SH-SY5Y (cell line): ENCODE data around the gene TPRA1.

ENCODE experiments used
- GATA2 ChIP-seq: IDR thresholded peaks from 2 replicates; pipeline ENCODE4 v1.6.1; 2011; ENCODE audit warnings: mild to moderate bottlenecking, low read depth, low read length
- GATA3 ChIP-seq: IDR thresholded peaks from 2 replicates; pipeline ENCODE4 v1.6.1; 2011; ENCODE audit warnings: low read depth, mild to moderate bottlenecking, low read length, moderate library complexity

The TPRA1 gene

DNA sequence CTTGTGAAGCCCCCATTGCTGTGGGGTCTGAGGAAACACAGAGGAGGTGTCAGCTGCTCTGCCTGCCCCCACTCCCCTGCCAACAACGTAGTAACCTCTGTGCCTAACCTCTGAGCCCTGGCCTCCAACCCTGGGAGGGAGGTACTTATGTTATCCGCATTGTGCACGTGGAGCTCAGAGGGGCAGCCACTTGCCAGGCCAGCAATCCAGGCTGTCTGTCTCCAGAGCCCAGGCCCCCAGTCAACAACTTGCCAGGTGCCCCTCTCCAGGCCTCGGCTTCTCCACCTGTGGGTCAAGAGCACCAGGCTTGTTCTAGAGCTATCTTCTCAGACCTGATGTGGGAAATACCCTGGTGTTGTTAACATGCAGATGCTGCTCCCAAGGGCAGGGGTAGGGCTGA, 2.7 kb downstream of the TPRA1 start:
- no peak for TF ChIP-seq GATA2
- no peak for TF ChIP-seq GATA3

DNA sequence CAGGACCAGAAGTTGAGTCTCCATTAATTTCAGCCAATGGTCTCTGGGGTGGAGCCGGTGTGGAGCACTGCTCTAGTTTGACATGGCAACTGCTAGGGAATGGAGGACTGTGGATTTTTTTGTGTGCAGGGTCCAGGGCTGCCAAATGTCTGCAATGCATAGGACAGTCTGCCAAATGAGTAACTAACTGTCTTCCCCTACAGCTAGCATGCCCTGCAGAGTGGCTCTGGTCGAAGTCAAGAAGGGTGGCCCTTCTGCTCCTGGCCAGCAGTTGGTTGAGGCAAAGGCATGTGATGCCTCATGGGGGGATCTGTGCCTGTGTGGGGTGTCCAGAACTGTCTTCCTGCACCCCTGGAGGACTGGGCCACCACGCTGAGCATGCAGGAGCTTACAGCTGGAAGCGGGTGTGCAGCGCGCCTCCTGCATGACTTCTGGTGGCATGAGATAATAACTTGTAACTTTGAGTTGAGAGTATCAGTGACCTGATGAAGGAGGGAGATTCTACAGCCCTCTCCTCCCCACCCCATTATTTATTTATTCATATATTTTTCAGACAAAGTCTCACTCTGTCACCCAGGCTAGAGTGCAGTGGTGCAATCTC, 4.6 kb downstream of the TPRA1 start:
- no peak for TF ChIP-seq GATA3

GRCh38 chr3:127585163-127585812, 5.2 kb downstream of the TPRA1 start:
- no peak for TF ChIP-seq GATA3
- TF ChIP-seq GATA2, result no peak

GRCh38 chr3:127584734-127585133, 5.8 kb downstream of the TPRA1 start:
- TF ChIP-seq GATA2 (no peak), GATA3 (no peak)

GRCh38 chr3:127580327-127581060, 10.0 kb downstream of the TPRA1 start:
- TF ChIP-seq GATA2 (no peak), GATA3 (no peak)

- no peak for TF ChIP-seq GATA2
- TF ChIP-seq GATA3, result no peak
Observed at GRCh38 chr3:127578802-127579201, 11.7 kb downstream of the TPRA1 start.

DNA sequence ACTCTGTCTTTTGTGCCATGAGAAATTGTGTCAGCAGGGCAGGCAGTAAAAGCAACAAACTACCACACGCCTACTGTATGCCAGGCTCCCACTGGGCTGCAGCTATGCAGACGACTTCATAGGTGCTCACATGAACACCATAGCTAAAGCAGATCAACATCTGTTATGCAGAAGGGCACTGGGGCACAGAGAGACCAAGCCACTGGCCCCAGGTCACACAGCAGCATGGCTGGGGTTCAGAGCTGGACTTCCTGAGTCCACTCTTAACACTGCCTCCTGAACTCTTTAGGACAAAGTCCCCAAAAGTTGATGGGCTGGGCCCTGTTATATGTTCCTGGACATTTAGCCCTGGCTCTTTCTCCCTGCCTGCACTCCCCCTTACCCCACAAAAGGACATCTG, 12.4 kb downstream of the TPRA1 start:
- no peak for TF ChIP-seq GATA2
- no peak for TF ChIP-seq GATA3

DNA sequence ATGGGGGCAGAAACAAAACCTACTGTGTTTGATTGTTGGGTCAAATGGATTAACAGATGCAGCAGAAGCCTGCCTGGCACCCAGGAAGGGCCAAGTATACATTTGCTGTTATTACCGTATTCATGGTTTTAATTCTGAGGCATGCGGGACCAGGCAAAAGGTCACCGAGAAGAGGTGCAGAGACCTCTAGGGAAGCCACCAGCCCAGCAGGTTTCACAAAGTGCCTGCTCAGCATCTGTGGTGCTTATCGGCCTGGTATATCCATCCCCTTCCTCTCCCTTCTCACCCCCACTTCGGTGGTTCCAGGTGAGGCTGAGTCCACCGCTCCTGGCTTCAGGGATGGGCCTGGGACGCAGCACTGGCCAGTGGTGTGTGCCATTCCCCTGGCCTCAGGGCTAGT, 13.1 kb downstream of the TPRA1 start:
- TF ChIP-seq GATA3 (no peak), GATA2 (no peak)

DNA sequence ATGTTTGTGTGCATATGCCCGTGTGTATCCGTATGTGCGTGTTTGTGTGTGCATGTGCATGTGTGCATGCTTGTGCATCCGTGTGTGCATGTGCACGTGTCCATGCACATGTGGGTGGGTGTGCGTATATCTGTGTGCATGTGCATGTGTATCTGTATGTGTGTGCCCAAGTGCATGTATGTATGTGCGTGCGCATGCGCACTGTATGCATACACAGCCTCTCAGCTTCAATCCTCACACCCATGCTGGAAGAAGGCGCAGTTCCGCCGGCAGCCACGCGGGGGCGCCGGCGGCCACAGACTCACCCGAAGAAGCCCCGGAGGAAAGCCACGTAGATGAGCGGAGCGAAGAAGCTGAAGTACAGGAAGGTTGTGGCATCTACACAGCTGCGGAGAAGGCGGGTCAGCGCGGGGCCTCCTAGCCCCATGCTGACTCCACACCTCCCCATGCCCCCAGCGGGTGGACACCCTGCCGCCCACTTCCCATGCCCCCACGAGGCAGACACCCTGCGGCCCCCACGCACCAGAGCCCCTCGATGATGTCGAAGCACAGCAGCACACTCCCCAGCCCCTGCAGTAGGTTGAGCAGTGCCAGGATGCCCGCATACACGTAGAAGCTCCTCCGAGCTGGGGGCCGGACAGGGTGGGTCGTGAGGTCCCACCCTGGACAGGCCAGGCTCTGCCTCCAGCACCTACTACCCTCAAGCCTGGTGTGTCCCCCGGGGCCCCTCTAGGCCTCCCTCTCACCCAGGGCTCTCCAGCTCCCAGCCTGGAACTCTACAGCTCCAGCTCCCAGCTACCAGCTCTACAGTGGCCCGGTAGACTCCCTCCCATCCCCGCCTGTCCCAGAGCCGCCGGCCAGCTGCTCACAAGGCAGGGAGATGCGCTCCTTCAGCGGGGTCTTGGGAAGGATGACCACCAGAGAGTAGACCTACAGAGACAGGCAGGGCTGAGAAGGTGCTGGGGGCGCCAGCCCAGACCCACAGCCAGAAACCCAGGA, 15.4 kb downstream of the TPRA1 start:
- TF ChIP-seq GATA2 (no peak), GATA3 (no peak)

DNA sequence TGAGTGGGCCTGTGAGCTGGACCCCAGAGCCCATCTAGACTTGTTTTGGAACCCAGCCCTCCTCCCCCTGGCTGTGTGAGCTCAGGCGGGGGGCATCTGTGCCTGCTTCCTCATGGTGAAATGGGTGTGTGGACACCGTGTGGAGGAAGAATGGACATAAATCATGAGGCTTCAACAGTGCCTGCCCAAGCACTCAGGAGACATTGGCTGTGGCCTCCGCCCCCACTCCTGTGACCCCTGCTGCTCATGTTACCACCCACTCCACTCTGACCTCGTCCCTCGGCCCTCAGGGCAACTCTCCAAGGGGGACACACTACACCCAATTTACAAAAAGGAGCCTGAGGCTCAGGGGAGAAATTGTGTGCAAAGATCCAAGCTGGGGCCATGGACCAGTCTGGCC, 16.6 kb downstream of the TPRA1 start:
- TF ChIP-seq GATA3 (no peak), GATA2 (no peak)

DNA sequence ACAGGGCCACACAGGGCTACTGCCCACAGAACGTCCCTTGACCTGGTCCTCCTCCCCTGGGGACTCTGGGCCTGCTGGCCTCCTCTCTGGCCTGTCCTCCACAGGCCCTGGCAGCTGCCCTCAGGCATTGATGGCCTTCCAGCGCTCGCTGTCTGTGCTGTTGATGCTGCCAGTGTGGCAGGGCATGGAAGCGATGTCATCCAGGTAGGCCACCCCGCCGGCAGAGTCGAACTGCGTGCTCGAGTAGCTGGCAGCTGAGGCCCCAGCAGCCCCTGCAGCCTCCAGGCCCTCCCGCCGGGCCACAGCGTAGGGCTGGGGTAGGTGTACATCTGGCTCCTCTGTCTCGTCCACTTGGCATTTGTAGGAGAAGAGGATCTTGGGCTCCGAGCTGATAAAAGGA, 17.1 kb downstream of the TPRA1 start:
- TF ChIP-seq GATA2, result no peak
- TF ChIP-seq GATA3, result no peak

GRCh38 chr3:127572735-127573134, 17.8 kb downstream of the TPRA1 start:
- TF ChIP-seq GATA3 (no peak), GATA2 (no peak)

DNA sequence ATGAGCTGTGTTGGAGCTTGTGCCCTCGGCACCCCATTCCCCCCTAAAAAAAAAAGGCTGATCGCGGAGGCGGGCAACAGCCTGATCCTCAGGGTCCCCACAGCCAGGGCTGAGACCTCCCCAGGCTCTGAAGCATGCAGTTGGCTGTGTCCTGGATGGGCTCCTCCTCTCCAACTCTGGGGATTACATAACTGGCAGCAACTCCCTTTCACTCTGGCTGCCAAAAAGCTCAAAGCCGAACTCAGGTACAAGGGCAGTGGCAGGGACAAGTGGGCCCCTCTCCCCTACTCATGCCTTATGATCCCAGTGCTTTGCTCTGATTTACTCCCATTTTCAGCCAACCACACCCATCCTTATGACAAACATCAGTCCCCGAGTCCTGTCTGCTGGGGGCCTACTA, 18.3 kb downstream of the TPRA1 start:
- TF ChIP-seq GATA3, result no peak
- no peak for TF ChIP-seq GATA2

- no peak for TF ChIP-seq GATA2
- no peak for TF ChIP-seq GATA3
Observed at GRCh38 chr3:127570520-127570919, 20.0 kb downstream of the TPRA1 start.
